GM21447 (cell line): ENCODE data around the gene TNFRSF12A.
"Not testable (repeated sequence)": the region's sequence is repeated elsewhere in the genome, so short reads cannot be mapped to it uniquely, and the experiment has no call there.

Experiments used
- ATAC-seq: cut with Tn5 transposase; IDR thresholded peaks from one replicate; pipeline ENCODE4 v1.9.1; 2021; ENCODE audit not compliant: unreplicated experiment

Gene TNFRSF12A

GRCh38 chr16:3060339-3061127, 40.4 kb downstream of the TNFRSF12A start:
- ATAC-seq, result no peak

- no peak for ATAC-seq
Measured at GRCh38 chr16:3062553-3062952, 42.4 kb downstream of the TNFRSF12A start.

GRCh38 chr16:3063625-3064386, 43.6 kb downstream of the TNFRSF12A start:
- no peak for ATAC-seq

DNA sequence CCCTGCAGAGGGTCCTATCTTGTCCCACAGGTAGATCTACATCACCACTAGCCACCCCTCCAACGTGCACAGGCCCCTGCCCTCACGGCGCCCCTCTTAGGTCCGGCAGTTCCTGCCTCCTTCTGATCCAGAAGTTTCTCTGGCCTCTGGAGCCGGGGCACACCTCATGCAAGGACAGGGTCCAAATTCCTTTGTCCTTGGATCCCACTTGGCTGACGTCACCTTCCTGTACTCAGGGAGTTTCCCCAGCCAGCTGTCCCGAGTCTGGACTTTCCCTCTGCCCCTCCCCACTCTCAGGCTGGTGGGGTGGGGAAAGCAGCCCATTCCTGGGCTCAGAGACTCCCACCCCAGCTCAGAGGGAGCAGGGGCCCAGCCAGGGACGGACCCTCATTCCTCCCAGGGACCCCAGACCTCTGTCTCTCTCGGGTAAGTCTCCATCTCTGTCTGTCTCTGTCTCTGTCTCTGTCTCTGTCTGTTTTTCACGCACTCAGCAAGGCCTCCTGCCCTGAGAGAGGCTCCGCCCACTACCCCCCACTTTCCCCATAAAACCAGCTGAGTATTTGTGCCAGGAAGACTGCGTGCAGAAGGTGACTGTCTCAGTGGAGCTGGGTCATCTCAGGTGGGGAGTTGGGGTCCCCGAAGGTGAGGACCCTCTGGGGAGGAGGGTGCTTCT, 45.0 kb downstream of the TNFRSF12A start, which contains the start of gene IL32:
Gene IL32, plus strand, starts transcription at position 572 of the 673 bp plus-strand sequence. CDS start 172 bp downstream, outside the sequence.
- ATAC-seq, result no peak

GRCh38 chr16:3065742-3066439, 45.7 kb downstream of the TNFRSF12A start:
- no peak for ATAC-seq

DNA sequence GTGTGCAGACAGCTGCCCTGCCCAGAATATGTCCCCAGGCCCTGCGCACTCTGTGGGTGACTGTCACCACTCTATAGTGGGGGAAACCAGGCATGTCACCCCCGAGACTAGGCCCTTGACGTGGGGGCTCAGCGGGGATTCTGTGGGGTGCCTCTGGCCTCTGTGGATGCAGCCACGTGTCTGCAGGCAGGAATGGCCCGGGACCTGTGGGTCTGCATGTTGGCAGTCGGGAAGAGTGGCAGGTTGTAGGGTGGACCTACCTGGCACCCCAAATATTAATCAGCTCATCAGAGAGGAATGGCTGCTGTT, 46.2 kb downstream of the TNFRSF12A start:
- no peak for ATAC-seq

GRCh38 chr16:3068487-3068886, 48.3 kb downstream of the TNFRSF12A start:
- ATAC-seq, result no peak

DNA sequence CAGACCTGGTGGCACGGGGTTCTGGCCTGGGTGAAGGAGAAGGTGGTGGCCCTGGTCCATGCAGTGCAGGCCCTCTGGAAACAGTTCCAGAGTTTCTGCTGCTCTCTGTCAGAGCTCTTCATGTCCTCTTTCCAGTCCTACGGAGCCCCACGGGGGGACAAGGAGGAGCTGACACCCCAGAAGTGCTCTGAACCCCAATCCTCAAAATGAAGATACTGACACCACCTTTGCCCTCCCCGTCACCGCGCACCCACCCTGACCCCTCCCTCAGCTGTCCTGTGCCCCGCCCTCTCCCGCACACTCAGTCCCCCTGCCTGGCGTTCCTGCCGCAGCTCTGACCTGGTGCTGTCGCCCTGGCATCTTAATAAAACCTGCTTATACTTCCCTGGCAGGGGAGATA, 49.0 kb downstream of the TNFRSF12A start:
- ATAC-seq, result not testable (repeated sequence)

GRCh38 chr16:3070608-3071111, 50.5 kb downstream of the TNFRSF12A start:
- no peak for ATAC-seq

GRCh38 chr16:3071655-3072054, 51.5 kb downstream of the TNFRSF12A start:
- ATAC-seq, result no peak
